Pons (tissue), 1 donor: ENCODE data around the gene FAM131B.
"Not testable (repeated sequence)": the region's sequence is repeated elsewhere in the genome, so short reads cannot be mapped to it uniquely, and the experiment has no call there.

ENCODE experiments used
- DNase-seq: peaks from one replicate; pipeline ENCODE4 v3.0.0-alpha.2; 2016; ENCODE audit warnings: low spot score

The FAM131B gene

GRCh38 chr7:143394777-143395176, 32.3 kb upstream of the FAM131B start:
- no peak for DNase-seq

GRCh38 chr7:143394068-143394467, 31.6 kb upstream of the FAM131B start:
- DNase-seq, result no peak

- no peak for DNase-seq
Observed at GRCh38 chr7:143393267-143394041, 30.9 kb upstream of the FAM131B start.

GRCh38 chr7:143392875-143393266, 30.4 kb upstream of the FAM131B start:
- no peak for DNase-seq

GRCh38 chr7:143392427-143392826, 29.9 kb upstream of the FAM131B start:
- not testable (repeated sequence) for DNase-seq

GRCh38 chr7:143391462-143392404, 29.2 kb upstream of the FAM131B start:
- DNase-seq, result no peak

- no peak for DNase-seq
Observed at GRCh38 chr7:143390773-143391317, 28.3 kb upstream of the FAM131B start.

- DNase-seq, result no peak
Observed at GRCh38 chr7:143390104-143390772, 27.7 kb upstream of the FAM131B start.

- no peak for DNase-seq
Observed at GRCh38 chr7:143389316-143390103, 27.0 kb upstream of the FAM131B start.

- no peak for DNase-seq
Observed at GRCh38 chr7:143388491-143389101, 26.1 kb upstream of the FAM131B start.

- DNase-seq, result no peak
Observed at GRCh38 chr7:143388051-143388450, 25.5 kb upstream of the FAM131B start.

- DNase-seq, result no peak
Observed at GRCh38 chr7:143387156-143387975, 24.9 kb upstream of the FAM131B start.

GRCh38 chr7:143385891-143386781, 23.6 kb upstream of the FAM131B start:
- DNase-seq, result no peak

GRCh38 chr7:143384661-143385631, 22.4 kb upstream of the FAM131B start:
- no peak for DNase-seq

GRCh38 chr7:143384148-143384547, 21.6 kb upstream of the FAM131B start:
- no peak for DNase-seq

GRCh38 chr7:143383642-143383957, 21.1 kb upstream of the FAM131B start:
- no peak for DNase-seq

- no peak for DNase-seq
Observed at GRCh38 chr7:143382791-143383641, 20.5 kb upstream of the FAM131B start.
